ENCODE measurements around the gene UBE2I.
A peak's percentile ranks its signal among the peaks of the same experiment; 100 is the strongest.

The UBE2I gene

DNA sequence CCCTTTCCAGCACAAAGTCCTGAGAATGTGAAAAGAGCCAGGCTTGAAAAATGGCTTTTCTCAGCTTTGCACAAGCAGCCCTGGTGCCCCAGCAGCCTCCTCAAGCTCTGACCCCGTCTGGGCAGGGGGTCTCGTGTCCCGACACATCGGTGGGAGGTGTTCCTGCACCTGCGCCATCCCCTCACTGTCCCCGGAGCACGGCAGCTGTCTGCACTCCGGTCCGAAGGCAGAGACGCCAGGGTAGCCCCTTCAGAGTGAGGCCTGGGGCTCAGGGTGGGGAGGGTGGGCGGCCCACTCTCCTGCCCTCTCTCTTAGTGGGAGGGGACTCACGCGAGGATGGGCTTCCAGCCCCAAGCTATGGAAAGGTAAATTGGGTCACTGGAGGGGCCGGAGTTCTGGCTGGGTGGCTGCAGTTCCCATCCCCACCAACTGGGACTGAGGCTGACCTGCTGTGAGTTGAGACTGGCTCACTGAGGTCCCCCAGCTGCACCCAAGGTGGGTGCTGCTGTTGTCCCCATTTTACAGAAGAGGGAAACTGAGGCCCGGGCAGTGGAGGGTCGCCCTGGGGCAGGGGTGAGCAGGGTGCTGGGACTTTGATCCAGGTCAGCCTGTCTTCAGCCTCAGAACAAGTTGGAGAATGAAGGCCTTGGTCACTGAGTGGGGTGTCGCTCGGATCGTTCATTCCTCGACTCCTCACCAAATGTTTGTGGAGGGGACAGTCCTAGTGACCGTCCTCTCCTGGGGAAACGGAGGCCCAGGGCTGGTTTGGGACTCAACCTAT is 21.7 kb downstream of the UBE2I start:
- DNase-seq: no peak

DNA sequence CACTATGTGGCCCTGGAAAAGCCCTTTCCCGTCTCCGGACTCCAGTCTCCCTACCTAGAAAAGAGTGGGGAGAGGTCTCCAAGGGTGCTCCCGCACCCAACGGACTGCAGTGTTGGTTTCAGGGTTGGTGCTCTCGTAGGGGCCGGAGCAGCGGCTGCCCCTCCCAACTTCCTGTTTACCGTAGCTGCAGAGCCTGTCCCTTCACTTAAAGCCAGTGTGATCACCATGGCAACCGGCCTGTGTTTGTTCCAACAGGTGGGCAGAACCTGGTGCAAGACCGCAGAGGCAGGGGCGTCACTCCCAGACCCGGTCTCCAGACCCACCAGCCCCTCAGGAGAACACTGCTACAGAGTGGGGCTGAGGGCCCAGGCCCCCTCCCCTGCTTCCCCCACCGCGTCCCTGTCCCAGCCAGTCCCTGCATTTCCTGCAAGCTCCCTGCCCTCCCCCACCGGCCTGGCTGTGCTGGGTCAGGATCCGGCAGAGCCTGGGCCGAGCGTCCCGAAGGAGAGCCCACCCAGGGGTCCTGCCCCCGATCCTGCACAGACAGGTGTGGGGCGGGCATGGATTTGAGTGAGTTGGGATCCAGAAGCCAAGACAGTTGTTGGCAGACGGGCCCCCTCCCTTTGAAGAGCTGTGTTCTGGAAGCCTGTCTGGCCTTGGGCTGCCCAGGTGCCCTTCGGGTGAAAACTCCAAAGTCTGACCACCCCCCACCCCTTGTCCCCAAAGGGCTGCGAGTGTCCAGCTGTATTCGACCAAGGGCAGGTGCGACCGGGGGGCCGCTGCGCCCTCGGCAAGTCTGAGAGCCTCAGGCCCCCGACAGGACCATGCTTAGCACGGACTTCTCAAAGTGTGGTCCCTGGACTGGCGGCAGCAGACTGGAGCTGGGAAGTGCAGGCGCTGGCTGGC is 22.5 kb downstream of the UBE2I start:
- DNase-seq: peak; percentile 28

DNA sequence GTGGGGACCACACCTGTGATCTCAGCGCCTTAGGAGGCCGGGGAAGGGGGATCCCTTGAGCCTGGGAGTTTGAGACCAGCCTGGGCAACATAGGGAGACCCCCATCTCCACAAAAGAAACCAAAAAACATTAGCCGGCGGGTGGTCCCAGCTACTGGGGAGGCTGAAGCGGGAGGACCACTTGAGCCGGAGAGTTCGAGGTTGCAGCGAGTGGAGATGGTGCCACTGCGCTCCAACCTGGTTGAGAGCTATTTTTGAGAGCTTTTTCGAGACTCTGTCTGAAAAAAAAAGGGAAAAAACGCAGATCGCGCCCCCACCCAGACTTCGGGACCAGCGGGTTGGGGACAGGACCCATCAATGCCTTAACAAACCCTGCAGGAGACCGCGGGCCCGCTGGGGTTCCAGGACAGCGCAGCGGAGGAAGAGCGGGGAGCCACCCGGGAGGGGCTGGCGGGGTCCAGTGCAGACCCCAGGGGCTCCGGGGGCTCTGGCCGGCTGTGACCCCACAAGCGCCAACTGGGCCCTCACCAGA is 23.2 kb downstream of the UBE2I start:
- no peak for DNase-seq

DNA sequence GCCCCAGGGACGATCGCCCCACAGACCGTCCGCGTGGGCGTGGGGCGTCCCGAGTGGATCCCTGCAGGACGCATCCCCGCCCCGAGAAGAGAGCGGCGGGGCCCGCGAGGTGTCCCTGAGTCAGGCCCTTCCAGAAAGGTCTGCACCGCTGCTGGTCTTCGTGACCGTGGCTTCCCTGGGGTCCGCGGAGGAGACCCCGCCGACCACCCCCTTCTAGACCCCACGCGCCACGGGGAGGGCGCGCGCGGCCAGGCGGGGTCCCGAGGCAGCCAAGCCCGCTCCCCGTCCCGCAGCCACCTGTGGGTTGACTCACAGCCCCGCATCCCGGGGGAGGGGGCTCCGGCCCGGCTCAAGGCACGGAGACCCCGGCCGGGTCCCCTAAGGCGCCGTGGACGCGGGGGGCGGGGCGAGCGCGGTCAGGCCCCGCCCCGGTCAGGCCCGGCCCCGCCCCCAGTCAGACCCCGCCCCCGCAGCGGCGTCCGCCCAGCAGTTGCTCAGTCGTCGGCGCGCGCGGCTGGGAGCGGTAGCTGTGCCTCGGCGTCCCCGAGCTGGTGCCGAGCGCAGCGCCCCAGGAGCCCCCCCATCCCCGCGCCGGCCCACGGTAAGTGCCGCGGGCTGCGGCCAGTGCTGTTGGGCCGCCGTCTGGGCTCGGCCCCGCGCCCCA is 23.8 kb downstream of the UBE2I start, which contains the start of gene BAIAP3:
Gene BAIAP3, plus strand, starts transcription at position 497 of the 664 bp plus-strand sequence. CDS start 4,905 bp downstream, outside the sequence.
- peak in 1 of 2 donors; percentile 60 for DNase-seq

DNA sequence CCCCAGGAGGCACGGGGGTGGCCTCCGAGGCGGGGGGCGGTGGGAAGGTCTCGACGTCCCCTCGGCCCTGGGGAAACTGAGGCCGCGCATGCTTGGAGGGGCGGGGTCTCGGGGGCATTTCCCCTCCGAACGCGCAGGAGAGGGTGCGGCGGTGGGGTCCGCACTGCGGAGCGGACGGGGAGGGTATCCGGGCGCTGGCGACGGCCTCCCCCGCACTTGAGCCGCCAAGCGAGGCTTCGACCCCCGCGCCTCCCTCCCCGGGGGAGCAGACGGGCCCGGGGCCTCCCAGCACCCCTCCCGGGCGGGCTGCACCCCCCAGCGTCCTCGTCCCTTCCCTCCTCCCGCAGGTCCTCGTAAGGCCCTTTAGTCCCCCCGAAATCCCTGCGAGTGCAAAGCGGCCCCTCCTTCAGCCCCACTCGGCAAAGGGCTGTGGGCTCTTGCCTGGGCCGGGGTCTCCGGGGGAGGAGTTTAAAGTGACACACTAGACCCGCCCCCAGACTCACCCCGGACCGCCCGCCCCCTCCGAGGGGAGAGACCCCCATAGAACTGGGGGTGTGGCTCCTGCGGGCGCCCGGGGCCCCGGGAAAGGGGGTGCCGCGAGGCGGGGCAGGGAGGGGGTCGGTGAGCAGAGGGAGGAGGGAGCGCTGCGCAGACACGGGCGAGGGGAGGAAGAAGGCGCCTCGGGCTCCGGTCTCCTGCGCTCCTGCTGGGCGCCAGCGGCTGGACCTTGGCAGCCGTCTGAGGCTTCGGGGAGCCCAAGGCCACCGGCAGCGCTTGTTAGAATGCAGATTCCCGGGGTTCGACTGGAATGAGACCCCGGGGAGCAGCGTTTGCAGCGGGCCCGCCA is 24.6 kb downstream of the UBE2I start:
- no peak for DNase-seq

DNA sequence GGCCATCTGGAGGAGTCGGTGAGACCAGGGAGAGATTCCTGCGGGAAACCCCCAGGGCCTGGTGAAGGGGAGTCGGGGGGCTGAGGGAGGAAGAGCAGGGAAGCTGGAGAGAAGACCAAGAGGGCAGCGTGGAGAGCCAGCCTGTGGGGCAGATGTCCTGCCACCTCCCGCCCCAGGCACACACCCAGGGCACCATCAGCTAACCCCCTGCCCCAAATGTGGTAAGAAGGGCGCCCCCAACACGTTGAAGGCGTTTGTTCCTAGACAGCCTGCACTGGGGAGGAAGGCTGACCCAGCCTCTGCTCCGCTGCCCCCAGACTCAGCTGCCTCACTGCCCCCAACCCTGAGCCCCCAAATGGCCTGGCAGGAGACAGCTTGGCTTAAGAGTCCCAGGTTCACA is 25.3 kb downstream of the UBE2I start:
- no peak for DNase-seq

DNA sequence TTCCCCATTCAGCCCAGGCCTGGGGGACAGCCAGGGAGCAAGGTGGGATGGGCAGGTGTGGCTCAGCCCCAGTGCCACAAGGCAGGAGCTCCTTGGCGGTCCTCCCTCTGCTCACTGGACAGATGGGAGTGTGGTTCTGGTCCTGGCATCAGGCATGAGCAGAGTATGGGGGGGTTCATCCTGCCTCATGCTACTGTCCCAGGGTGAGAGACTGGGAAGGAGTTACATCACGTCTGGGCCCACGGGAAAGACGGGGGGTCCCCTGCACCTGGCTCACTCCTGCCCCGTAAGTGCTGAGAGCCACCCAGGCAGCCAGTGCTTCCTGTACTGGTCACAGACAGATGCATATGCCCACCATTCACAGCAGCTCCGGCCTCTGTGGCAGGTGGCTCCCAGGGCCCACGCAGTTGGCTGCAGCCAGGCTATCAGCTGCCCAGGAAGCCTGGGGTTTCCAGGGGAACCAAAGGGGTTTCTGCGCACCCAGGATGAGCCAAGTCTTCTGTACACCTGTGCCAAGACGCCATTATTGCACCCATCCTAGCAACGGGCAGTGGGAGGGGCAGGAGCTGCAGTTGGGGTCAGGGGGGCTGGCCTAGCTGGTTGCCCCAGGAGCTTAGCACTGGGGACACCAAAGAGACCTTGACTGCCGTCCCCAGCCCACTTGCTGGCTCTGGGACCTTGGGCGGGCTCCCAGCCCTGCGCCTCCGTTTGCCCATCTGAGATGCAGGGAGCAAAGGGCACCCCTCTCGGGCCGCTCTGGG is 26.0 kb downstream of the UBE2I start:
- DNase-seq: no peak

DNA sequence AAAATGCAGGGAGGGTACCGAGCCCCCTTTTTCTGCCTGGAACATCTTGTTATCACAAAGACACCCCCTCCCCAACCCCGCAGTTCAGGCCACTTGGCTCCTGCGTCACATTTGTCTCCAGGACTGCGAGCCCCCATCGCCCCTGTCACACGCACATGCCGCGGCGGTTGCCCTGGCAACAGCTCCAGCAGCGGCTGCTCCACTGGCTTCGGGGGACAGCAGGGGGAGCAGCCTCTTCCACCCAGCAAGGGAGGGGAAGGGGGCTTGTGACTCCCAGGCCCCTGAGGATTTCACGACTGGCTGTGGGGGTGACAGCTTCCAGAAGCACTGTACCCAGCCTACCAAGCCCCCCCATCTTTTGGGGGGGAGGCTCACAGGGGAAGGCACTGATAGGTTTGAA is 26.6 kb downstream of the UBE2I start:
- no peak for DNase-seq

DNA sequence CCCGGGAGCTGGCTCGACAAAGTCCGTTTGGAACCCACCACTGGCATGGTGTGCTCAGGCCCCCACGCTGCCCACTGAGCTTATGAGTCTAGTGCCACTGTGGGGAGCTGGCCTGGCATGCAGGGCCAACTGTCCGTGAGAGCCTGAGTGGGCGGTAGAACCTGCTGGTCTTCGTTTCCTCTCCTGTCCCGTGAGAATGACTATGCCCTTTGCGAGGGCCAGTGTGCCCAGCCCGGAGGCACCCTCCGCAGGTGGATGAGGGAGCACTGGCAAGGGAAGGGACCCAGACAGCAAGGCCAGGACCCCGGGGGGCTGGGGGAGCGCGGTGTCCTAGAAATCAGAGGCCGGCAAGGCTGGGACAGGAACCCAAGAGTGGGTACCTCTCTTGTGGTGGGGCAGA is 27.2 kb downstream of the UBE2I start:
- no peak for DNase-seq

DNA sequence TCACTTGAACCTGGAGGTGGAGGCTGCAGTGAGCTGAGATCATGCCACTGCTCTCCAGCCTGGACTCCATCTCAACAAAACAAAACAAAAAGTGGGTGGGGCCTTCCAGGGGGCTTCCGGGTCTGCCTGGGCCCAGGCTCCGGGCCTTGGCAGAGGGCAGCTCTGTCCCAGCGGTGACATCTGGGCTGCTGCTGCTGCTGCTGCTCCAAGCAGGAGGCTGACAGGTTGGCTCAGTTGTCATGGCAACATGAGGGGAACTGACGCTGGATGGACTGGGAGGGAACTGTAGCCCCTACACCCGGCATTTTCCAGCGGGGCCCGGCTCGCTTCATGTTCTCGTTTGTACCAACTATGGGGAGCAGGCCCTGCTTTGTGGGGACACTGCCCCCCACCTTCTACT is 28.1 kb downstream of the UBE2I start:
- DNase-seq: no peak

DNA sequence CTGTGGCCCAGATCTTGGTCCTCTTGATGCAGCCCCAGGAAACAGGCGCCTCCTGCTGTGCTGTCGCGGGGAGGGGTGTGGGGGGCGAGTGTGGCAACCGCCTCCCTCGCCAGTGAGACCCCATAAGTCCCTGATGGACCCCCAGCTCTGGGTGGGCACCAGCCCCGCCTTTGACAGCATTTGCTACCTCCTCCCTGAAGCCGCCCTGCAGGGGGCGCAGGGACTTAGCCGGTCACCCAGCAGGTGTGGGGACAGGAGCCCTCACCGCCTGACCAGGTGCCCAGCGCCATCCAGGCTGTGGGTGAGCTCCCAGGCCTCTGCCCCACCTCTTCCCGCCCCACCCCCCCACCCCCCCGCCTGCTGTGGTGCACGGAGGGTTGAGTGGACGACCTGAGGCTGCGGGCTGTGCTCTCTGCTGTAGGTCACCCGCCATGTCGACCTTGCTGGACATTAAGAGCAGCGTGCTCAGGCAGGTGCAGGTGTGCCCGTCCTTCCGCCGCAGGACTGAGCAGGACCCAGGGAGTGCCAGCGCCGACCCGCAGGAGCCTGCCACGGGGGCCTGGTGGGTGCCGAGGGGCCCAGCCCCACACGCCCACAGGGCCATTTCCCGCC is 28.8 kb downstream of the UBE2I start:
- DNase-seq: no peak

DNA sequence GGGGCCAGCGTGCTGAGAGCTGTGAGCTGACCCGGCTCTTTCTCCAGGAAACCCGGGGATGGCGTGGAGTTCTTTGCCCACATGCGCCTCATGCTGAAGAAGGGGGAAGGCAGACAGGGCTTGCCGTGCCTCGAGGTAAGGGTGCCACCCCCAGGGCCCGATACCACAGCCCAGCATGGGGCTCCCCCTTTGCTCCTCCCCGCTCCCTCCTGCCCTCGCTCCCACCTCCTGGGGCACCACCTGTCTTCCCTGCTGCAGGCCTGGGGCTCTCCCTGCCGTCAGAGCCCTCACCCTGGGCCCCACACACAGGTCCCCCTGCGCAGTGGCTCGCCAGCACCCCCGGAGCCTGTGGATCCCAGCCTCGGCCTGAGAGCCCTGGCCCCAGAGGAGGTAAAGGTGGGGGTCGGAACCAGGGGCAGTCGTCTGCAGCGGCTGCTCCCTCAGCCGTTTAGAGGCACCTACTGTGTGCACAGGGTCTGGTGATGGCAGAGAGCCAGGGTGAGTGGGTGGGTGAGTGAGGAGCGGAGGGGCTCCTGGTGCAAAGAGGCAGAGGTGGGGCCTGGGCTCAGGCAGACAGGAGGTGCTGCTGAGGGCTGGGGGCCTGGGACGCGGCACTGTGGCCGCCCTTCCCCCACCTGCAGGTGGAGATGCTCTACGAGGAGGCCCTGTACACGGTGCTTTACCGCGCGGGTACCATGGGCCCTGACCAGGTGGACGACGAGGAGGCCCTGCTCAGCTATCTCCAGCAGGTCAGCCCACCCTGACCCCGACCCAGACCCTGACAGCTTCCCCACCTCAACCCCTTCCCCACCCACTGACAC is 29.6 kb downstream of the UBE2I start:
- no peak for DNase-seq

DNA sequence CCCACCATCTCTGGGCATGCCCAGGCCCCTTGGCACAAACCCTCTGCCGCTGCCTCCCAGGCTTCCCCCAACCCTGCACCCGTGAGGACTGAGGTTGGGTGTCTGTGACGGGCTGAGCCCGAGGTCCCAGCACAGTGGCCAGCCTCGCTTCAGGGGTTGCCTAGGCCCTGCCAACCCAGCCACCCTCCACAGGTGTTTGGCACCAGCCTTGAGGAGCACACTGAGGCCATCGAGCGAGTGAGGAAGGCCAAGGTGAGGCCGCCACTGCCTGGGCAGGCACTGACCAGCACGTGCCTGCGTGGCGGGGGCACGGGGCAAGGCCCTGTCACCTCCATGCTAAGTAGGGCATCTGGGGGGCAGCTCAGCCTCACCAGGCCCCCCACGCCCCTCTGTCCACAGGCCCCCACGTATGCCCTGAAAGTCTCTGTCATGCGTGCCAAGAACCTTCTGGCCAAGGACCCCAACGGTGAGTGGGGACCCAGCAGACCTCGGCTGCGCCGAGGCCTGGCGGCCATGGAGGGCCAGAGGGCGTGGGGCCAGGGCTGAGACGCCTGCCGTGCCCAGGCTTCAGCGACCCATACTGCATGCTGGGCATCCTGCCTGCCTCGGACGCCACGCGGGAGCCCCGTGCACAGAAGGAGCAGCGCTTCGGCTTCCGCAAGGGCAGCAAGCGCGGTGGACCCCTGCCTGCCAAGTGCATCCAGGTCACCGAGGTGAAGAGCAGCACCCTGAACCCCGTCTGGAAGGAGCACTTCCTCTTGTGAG is 31.5 kb downstream of the UBE2I start:
- no peak for DNase-seq

DNA sequence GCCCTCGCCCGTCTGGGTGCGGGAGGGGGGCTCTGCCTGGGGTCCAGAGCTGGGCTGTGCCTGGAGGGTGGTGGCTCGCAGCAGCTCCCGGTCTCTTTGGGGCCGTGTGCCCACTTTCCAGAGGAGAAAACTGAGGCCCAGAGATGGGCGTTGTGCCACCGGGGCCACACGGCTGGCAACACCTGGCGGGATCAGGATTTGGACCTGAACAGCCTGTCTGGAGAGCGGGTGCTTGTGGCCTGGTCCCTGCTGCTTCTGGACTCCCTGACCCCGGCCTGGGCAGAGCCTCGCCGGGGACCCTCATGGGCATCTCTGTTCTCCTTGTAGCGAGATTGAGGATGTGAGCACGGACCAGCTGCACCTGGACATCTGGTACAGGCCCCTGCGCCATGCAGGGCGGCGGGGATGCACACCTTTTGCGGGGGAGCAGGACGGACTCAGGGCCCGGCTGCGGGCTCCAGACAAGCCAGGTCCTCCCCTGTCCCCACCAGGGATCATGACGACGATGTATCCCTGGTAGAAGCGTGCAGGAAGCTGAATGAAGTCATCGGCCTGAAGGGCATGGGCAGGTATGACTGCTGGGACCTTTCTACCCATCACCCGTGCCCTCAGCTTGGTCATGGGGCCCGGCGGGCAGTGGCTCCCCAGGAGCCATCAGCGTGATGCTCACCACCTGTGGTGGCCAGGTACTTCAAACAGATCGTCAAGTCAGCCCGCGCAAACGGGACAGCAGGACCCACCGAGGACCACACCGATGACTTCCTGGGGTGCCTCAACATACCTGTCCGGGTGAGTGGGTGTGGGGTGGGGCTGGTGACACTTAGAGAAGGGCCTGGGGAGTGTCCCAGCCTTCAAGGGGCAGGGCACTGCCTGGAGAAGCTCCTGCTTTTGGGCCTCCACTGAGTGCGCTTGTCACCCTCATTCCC is 32.3 kb downstream of the UBE2I start:
- no peak for DNase-seq

DNA sequence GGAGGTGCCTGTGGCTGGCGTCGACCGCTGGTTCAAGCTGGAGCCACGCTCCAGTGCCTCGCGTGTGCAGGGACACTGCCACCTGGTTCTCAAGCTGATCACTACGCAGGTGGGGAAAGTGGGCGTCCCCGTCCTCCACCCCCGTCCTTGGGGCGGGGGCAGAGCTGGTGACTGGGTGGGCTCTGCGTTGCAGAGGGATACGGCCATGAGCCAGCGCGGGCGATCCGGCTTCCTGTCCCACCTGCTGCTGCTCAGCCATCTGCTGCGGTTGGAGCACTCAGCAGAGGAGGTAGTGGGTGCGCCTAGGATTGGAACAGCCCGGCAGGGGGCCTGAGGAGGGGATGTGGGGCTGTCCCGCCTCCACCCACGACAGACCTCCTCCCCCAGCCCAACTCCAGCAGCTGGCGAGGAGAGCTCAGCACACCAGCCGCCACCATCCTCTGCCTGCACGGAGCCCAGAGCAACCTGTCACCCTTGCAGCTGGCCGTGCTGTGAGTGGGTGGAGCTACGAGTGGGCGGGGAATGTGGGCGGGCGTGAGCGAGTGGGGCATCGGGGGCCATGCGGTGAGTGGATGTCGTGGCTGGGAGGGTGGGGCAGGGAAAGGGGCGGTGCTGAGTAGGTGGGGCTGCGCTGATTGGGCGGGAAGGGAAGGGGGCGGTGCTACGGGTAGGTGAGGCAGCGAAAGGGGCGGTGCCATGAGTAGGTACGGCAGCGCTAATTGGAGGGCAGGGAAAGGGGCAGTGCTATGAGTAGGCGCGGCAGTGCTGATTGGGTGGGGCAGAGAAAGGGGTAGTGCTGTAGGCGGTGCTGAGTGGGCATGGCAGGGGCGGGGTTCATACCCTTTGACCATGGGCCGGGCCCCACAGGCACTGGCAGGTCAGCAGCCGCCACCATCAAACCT is 33.3 kb downstream of the UBE2I start:
- peak; percentile 88 to 93 for DNase-seq

DNA sequence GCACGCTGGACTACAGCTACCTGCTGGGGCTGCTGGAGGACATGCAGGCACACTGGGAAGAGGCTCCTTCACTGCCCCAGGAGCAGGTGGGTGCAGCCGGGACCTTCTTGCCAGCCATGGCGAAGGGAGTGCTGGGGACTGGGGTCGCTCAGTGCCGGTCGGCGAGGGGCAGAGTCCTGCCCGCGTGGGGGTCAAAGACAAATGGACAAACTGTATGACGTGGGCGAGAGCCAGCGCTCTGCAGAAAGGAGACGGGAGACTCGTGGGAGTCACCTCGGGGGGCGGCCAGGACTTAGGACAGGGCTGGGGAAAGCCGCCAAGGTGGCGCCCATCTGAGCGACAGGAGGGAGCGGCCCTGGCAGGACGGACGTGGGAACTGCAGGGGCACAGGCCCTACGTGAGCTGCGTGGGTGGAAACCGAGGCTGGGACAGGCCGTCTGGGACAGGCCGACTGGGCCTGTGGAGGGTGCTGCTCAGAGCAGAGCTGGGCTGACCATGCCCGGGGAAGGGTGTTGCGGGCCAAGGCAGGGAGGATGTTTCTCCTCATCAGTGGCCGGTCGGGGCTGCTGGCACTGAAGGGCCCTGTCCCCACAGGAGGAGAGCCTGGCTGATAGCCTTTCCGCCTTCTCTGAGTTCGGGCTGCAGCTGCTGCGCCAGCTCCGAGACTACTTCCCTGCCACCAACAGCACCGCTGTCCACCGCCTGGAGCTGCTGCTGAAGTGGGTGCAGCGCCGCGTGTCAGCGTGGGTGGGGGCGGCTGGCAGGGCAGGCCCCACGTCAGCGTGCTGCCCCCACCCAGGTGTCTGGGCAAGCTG is 34.2 kb downstream of the UBE2I start:
- DNase-seq: no peak
